Central memory CD8-positive, alpha-beta T cell (primary cell): Measurements from ENCODE around the gene NDE1.

Experiments used
- ATAC-seq: fragments of 150-1000 bp; cut with Tn5 transposase; replicated peaks from 2 replicates; pipeline ENCODE4 v1.10.0; 2022; ENCODE audit warnings: mild to moderate bottlenecking, moderate FRiP score, moderate number of reproducible peaks; ENCODE audit not compliant: poor library complexity, severe bottlenecking; ENCODE audit errors: extremely low read depth
- DNase-seq, 2 donors: peaks; one replicate each; pipeline ENCODE4 v3.0.0; 2021; ENCODE audit warnings: low spot score in 2 of 2
- H3K27ac Mint-ChIP-seq: one replicate; pipeline ENCODE4 v1.8.0; 2022; ENCODE audit warnings: low read depth, mild to moderate bottlenecking, moderate library complexity, mixed read lengths
- H3K27me3 Mint-ChIP-seq: one replicate; pipeline ENCODE4 v1.8.0; 2022; ENCODE audit warnings: mixed read lengths
- H3K36me3 Mint-ChIP-seq: one replicate; pipeline ENCODE4 v1.8.0; 2022; ENCODE audit warnings: mild to moderate bottlenecking, moderate library complexity, mixed read lengths; ENCODE audit not compliant: insufficient read depth
- H3K4me1 Mint-ChIP-seq: one replicate; pipeline ENCODE4 v1.8.0; 2022; ENCODE audit warnings: mixed read lengths
- H3K4me3 Mint-ChIP-seq: one replicate; pipeline ENCODE4 v1.8.0; 2022; ENCODE audit warnings: mild to moderate bottlenecking, moderate library complexity, mixed read lengths
- H3K9me3 Mint-ChIP-seq: one replicate; pipeline ENCODE4 v1.8.0; 2022; ENCODE audit warnings: mixed read lengths

Gene NDE1

GRCh38 chr16:15760129-15760528 lies 110.1 kb downstream of the NDE1 start:
- no peak overlapping the region for H3K4me3 Mint-ChIP-seq

DNA sequence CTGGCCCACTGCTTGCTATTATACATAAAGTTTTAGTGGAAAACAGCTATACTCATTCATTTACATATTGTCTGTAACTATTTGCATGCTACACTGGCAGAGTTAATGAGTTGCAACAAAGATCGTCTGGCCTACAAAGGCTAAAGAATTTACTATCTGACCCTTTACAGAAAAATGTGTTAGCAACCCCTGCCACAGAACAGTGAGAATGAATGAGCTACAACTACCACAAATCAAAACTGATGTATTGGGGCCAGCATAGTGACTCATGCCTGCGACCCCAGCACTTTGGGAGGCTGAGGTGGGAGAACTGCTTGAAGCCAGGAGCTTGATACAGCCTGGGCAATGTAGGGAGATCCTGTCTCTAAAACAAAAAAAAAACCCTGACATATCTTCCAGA lies 114.1 kb downstream of the NDE1 start:
- peaks cover 4% of the 10 kb centered on the region for H3K36me3 Mint-ChIP-seq
- DNase-seq (no peak), ATAC-seq (no peak)
- no peaks in the 10 kb centered on the region for H3K9me3 Mint-ChIP-seq
- no peak overlapping the region for H3K4me3 Mint-ChIP-seq
- H3K4me1 Mint-ChIP-seq, result no peaks in the 10 kb centered on the region
- no peak overlapping the region for H3K27ac Mint-ChIP-seq
- peaks cover 25% of the 10 kb centered on the region for H3K27me3 Mint-ChIP-seq

More at GRCh38 chr16:15760129-15760528, 110.1 kb downstream of the NDE1 start:
- Mint-ChIP-seq H3K27ac (no peak overlapping the region), H3K27me3 (peaks cover 31% of the 10 kb centered on the region), H3K36me3 (peaks cover 5% of the 10 kb centered on the region), H3K4me1 (no peaks in the 10 kb centered on the region), H3K9me3 (no peaks in the 10 kb centered on the region)
- ATAC-seq, result no peak
- no peak for DNase-seq

- DNase-seq (no peak), ATAC-seq (no peak)
- Mint-ChIP-seq H3K4me1 (no peaks in the 10 kb centered on the region), H3K4me3 (no peak overlapping the region), H3K27ac (no peak overlapping the region), H3K27me3 (peaks cover 15% of the 10 kb centered on the region), H3K36me3 (peaks cover 4% of the 10 kb centered on the region), H3K9me3 (no peaks in the 10 kb centered on the region)
Measured at GRCh38 chr16:15765116-15765515, 115.1 kb downstream of the NDE1 start.

DNA sequence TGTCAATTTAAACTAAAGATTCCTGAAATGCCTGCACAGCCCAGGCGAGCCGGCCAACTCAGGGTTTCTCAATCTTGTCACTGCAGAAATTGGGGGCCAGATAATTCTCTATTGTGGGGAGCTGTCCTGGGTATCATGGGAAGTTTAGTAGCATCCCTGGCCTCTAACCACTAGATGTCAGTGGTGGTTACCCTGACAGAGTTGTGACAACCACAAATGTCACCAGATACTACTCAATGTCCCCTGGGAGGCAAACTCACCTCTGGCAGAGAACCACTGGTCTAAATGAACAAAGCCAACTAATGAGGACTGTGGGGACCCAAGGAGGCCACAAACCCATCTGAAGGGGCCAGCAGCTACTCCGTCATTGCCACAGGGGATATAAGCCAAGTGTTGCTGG lies 115.8 kb downstream of the NDE1 start:
- peak; percentile 14 to 27 for DNase-seq
- H3K4me3 Mint-ChIP-seq, result no peak overlapping the region
- peaks cover 4% of the 10 kb centered on the region for H3K36me3 Mint-ChIP-seq
- H3K9me3 Mint-ChIP-seq, result no peaks in the 10 kb centered on the region
- peak; percentile 58 for ATAC-seq
- H3K27ac Mint-ChIP-seq, result no peak overlapping the region
- H3K27me3 Mint-ChIP-seq, result peaks cover 16% of the 10 kb centered on the region
- no peaks in the 10 kb centered on the region for H3K4me1 Mint-ChIP-seq

- Mint-ChIP-seq H3K27ac (no peak overlapping the region), H3K4me3 (no peak overlapping the region), H3K36me3 (peaks cover 4% of the 10 kb centered on the region), H3K27me3 (peaks cover 18% of the 10 kb centered on the region), H3K9me3 (no peaks in the 10 kb centered on the region), H3K4me1 (no peaks in the 10 kb centered on the region)
- ATAC-seq (no peak), DNase-seq (no peak)
Measured at GRCh38 chr16:15766918-15767317, 116.9 kb downstream of the NDE1 start.

DNA sequence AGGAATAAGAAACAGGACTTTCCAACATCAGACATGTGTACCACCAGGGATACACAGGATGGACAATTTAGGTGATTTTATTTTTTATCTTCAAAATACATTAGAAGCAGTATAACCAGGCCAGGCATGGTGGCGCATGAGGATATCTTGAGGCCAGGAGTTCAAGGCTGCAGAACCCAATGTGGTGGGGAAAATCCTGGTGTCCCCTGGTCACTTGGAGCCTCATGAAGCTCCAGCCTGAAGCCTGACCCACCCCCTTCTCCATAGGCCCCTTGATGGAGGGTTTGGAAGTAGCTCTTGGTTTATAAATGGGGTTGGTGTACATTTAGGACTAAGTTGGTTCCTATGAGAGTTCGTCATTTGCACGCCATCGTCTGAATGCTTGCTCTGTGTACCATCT lies 118.2 kb downstream of the NDE1 start:
- H3K27ac Mint-ChIP-seq, result no peak overlapping the region
- no peak overlapping the region for H3K4me3 Mint-ChIP-seq
- peaks cover 1% of the 10 kb centered on the region for H3K36me3 Mint-ChIP-seq
- DNase-seq, result no peak
- no peak for ATAC-seq
- H3K9me3 Mint-ChIP-seq, result no peaks in the 10 kb centered on the region
- no peaks in the 10 kb centered on the region for H3K4me1 Mint-ChIP-seq
- peaks cover 9% of the 10 kb centered on the region for H3K27me3 Mint-ChIP-seq

DNA sequence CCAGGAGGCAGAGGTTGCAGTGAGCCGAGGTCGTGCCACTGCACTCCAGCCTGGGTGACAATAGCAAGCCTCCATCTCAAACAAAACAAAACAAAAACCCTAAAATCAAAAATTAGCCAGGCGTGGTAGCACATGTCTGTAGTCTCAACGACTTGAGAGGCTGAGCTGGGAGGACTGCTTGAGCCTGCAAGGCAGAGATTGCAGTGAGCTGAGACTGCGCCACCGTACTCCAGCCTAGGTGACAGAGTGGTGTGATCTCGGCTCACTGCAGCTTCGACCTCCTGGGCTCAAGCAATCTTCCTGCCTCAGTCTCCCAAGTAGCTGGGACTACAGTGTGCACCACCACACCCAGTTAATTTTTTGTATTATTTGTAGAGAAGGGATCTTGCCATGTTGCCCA lies 119.2 kb downstream of the NDE1 start:
- H3K9me3 Mint-ChIP-seq, result no peaks in the 10 kb centered on the region
- H3K27ac Mint-ChIP-seq, result no peak overlapping the region
- ATAC-seq (no peak), DNase-seq (no peak)
- no peak overlapping the region for H3K4me3 Mint-ChIP-seq
- no peaks in the 10 kb centered on the region for H3K4me1 Mint-ChIP-seq
- H3K27me3 Mint-ChIP-seq, result peaks cover 9% of the 10 kb centered on the region
- peaks cover 3% of the 10 kb centered on the region for H3K36me3 Mint-ChIP-seq

GRCh38 chr16:15770107-15770506 lies 120.1 kb downstream of the NDE1 start:
- Mint-ChIP-seq H3K4me1 (no peaks in the 10 kb centered on the region), H3K27ac (no peak overlapping the region), H3K27me3 (peaks cover 9% of the 10 kb centered on the region), H3K9me3 (no peaks in the 10 kb centered on the region), H3K36me3 (peaks cover 3% of the 10 kb centered on the region), H3K4me3 (no peak overlapping the region)
- no peak for ATAC-seq
- DNase-seq, result no peak

DNA sequence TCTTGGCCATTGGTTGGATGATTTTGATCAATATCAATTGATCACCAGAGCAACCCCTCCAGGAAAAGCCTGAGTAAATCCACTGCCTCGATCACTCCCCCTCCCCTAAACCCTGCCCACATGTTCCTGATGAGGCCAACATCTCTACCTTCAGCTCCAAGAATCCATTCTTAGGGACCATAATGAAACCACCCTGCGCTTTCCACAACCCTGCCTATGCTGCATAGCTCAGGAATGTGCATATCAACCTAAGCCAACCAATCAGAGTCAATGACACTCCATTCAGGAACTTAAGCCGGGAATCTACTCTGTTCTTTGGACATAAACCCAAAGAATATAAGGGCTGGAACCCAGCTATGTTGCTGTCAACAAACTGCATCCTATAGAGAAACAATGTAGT lies 120.5 kb downstream of the NDE1 start:
- Mint-ChIP-seq H3K27me3 (peaks cover 12% of the 10 kb centered on the region), H3K27ac (no peak overlapping the region), H3K4me1 (no peaks in the 10 kb centered on the region), H3K4me3 (no peak overlapping the region), H3K36me3 (peaks cover 3% of the 10 kb centered on the region), H3K9me3 (no peaks in the 10 kb centered on the region)
- ATAC-seq (no peak), DNase-seq (no peak)

DNA sequence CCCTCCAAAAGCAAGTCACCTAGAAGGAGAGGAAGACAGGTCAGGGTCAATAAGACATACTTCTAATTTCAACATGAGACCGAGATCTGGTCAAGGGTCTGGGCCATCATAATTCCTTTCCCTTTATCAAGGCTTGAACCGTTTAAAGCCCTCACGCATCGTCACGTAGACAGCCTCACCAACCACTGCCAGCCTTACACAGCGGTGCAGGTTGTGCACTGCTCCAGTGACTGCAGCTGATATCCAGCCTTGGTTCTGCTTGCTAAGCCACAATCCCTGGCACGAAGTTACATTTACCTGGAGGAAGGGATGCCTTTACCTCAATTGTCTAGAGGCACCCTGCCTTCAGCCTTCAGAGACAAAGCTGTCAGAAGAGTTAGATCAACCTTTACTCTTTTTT lies 121.6 kb downstream of the NDE1 start:
- ATAC-seq, result no peak

DNA sequence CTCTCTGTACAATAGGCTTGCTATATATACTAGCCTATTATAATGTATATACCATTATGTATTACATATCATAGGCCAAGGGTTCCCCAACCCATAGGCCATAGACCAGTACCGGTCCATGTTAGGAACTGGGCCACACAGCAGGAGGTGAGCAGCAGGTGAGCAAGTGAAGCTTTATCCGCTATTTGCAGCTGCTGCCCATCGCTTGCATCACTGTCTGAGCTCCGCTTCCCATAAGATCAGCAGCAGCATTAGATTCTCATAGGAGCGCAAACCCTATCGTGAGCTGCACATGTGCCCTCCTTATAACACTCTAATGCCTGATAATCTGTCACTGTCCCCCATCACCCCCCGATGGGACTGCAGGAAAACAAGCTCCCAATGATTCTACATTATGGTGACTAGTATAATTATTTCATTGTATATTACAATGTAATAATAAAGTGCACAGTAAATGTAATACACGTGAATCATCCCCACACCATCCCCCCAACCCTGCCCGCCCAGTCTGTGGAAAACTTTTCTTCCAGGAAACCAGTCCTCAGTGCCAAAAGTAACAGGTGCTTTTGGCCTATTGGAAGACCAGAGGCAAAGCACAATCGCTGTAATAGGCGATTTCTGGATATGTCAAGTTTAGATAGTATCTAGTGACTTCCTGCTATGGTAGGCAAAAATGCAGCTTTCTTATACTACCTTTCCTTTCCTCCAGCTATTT lies 122.7 kb downstream of the NDE1 start:
- ATAC-seq (no peak), DNase-seq (no peak)
- Mint-ChIP-seq H3K36me3 (peaks cover 2% of the 10 kb centered on the region), H3K4me1 (no peaks in the 10 kb centered on the region), H3K27ac (no peak overlapping the region), H3K9me3 (no peaks in the 10 kb centered on the region), H3K27me3 (peaks cover 34% of the 10 kb centered on the region), H3K4me3 (no peak overlapping the region)

More for the DNA sequence above, 121.6 kb downstream of the NDE1 start:
- no peak for DNase-seq
- H3K27ac Mint-ChIP-seq, result no peak overlapping the region
- no peaks in the 10 kb centered on the region for H3K4me1 Mint-ChIP-seq
- peaks cover 24% of the 10 kb centered on the region for H3K27me3 Mint-ChIP-seq
- peaks cover 3% of the 10 kb centered on the region for H3K36me3 Mint-ChIP-seq
- H3K9me3 Mint-ChIP-seq, result no peaks in the 10 kb centered on the region
- no peak overlapping the region for H3K4me3 Mint-ChIP-seq

GRCh38 chr16:15773968-15774367 lies 123.9 kb downstream of the NDE1 start:
- H3K4me1 Mint-ChIP-seq, result no peaks in the 10 kb centered on the region
- no peak for DNase-seq
- no peak overlapping the region for H3K4me3 Mint-ChIP-seq
- no peak for ATAC-seq
- no peaks in the 10 kb centered on the region for H3K9me3 Mint-ChIP-seq
- peaks cover 34% of the 10 kb centered on the region for H3K27me3 Mint-ChIP-seq
- H3K36me3 Mint-ChIP-seq, result peaks cover 4% of the 10 kb centered on the region
- no peak overlapping the region for H3K27ac Mint-ChIP-seq

- Mint-ChIP-seq H3K27ac (no peak overlapping the region), H3K9me3 (no peaks in the 10 kb centered on the region), H3K4me3 (no peak overlapping the region), H3K4me1 (no peaks in the 10 kb centered on the region), H3K36me3 (peaks cover 4% of the 10 kb centered on the region), H3K27me3 (peaks cover 34% of the 10 kb centered on the region)
- DNase-seq (no peak), ATAC-seq (no peak)
Measured at GRCh38 chr16:15775209-15775608, 125.2 kb downstream of the NDE1 start.
